ENCODE measurements around the gene MAVS.

The MAVS gene

GRCh38 chr20:3846740-3847428 lies at the start of gene MAVS:
Gene MAVS (plus strand): TSS chr20:3846834. CDS start chr20:3854625, 7,791 bp downstream.
- Histone ChIP-seq H3K9ac (ENCODE audit: low read depth, low read length) (peak within 1 kb of the TSS; percentile 98), H4K20me1 (ENCODE audit: insufficient read depth, low read length) (peaks cover 11% of the 10 kb centered on the region), H3K4me1 (ENCODE audit: insufficient read depth, low read length) (peaks cover 30% of the 10 kb centered on the region), H3K79me2 (ENCODE audit: insufficient read depth, low read length) (peaks cover 49% of the 10 kb centered on the region), H3K4me2 (ENCODE audit: insufficient read depth, low read length) (peak within 1 kb of the TSS; percentile 99), H3K27ac (ENCODE audit: low read length) (peak within 1 kb of the TSS; percentile 78), H3K27me3 (ENCODE audit: insufficient read depth, low read length, poor library complexity) (no peaks in the 10 kb centered on the region), H3K9me3 (ENCODE audit: insufficient read depth, low read length, severe bottlenecking) (no peaks in the 10 kb centered on the region), H2AFZ (ENCODE audit: low read depth, low read length) (peak within 1 kb of the TSS; percentile 92), H3K36me3 (ENCODE audit: insufficient read depth, low read length) (peaks cover 12% of the 10 kb centered on the region; the same call in 1 of the 2 replicates), H3K4me3 (ENCODE audit: low read depth in 1 of 2, low read length in 2 of 2) (peak within 1 kb of the TSS; percentile 74 to 90)
- ATAC-seq (ENCODE audit: insufficient read depth, low read depth), result peak; percentile 96
- TF ChIP-seq EZH2 (IDR thresholded peaks at IDR 0.05; ENCODE audit: borderline replicate concordance, low read depth, low read length, severe bottlenecking) (no peak), CTCF (IDR thresholded peaks at IDR 0.05; ENCODE audit: borderline replicate concordance, extremely low read depth, low read length, poor library complexity, severe bottlenecking) (no peak)
- peak; percentile 92 for DNase-seq

- H3K79me2 ChIP-seq (ENCODE audit: insufficient read depth, low read length), result peaks cover 58% of the 10 kb centered on the region
- peak overlapping the region; percentile 79 for H3K27ac ChIP-seq (ENCODE audit: low read length)
- H3K4me3 ChIP-seq (ENCODE audit: low read depth in 1 of 2, low read length in 2 of 2), result peak overlapping the region; percentile 70 to 83; a peak in 3 of 4 replicates
- no peaks in the 10 kb centered on the region for H3K9me3 ChIP-seq (ENCODE audit: insufficient read depth, low read length, severe bottlenecking)
- peak overlapping the region; percentile 84 for H3K4me2 ChIP-seq (ENCODE audit: insufficient read depth, low read length)
- peaks cover 61% of the 10 kb centered on the region for H3K4me1 ChIP-seq (ENCODE audit: insufficient read depth, low read length)
- ATAC-seq (ENCODE audit: insufficient read depth, low read depth), result no peak
- no peak for DNase-seq
- no peak overlapping the region for H2AFZ ChIP-seq (ENCODE audit: low read depth, low read length)
- H3K27me3 ChIP-seq (ENCODE audit: insufficient read depth, low read length, poor library complexity), result no peaks in the 10 kb centered on the region
- TF ChIP-seq EZH2 (IDR thresholded peaks at IDR 0.05; ENCODE audit: borderline replicate concordance, low read depth, low read length, severe bottlenecking), result no peak
- no peak for TF ChIP-seq CTCF (IDR thresholded peaks at IDR 0.05; ENCODE audit: borderline replicate concordance, extremely low read depth, low read length, poor library complexity, severe bottlenecking)
- H4K20me1 ChIP-seq (ENCODE audit: insufficient read depth, low read length), result peaks cover 23% of the 10 kb centered on the region
- H3K36me3 ChIP-seq (ENCODE audit: insufficient read depth, low read length), result peaks cover 57% of the 10 kb centered on the region
- peak overlapping the region; percentile 91 for H3K9ac ChIP-seq (ENCODE audit: low read depth, low read length)
Measured at GRCh38 chr20:3797226-3797545, 49.4 kb upstream of the MAVS start.

GRCh38 chr20:3797592-3798372 lies 48.9 kb upstream of the MAVS start:
- H3K27ac ChIP-seq (ENCODE audit: low read length), result peak overlapping the region; percentile 79

More at GRCh38 chr20:3797592-3798372, 48.9 kb upstream of the MAVS start:
- no peak for ATAC-seq (ENCODE audit: insufficient read depth, low read depth)
- peak overlapping the region in 1 of 2 experiments; percentile 83; a peak in 3 of 4 replicates for H3K4me3 ChIP-seq (ENCODE audit: low read depth in 1 of 2, low read length in 2 of 2)
- H3K27me3 ChIP-seq (ENCODE audit: insufficient read depth, low read length, poor library complexity), result no peaks in the 10 kb centered on the region
- no peak overlapping the region for H2AFZ ChIP-seq (ENCODE audit: low read depth, low read length)
- peaks cover 58% of the 10 kb centered on the region for H3K79me2 ChIP-seq (ENCODE audit: insufficient read depth, low read length)
- H4K20me1 ChIP-seq (ENCODE audit: insufficient read depth, low read length), result peaks cover 23% of the 10 kb centered on the region
- peak overlapping the region; percentile 84 for H3K4me2 ChIP-seq (ENCODE audit: insufficient read depth, low read length)
- TF ChIP-seq EZH2 (IDR thresholded peaks at IDR 0.05; ENCODE audit: borderline replicate concordance, low read depth, low read length, severe bottlenecking), result no peak
- no peak for TF ChIP-seq CTCF (IDR thresholded peaks at IDR 0.05; ENCODE audit: borderline replicate concordance, extremely low read depth, low read length, poor library complexity, severe bottlenecking)
- peaks cover 61% of the 10 kb centered on the region for H3K4me1 ChIP-seq (ENCODE audit: insufficient read depth, low read length)
- peaks cover 63% of the 10 kb centered on the region for H3K36me3 ChIP-seq (ENCODE audit: insufficient read depth, low read length)
- H3K9me3 ChIP-seq (ENCODE audit: insufficient read depth, low read length, severe bottlenecking), result no peaks in the 10 kb centered on the region
- DNase-seq, result peak; percentile 44
- H3K9ac ChIP-seq (ENCODE audit: low read depth, low read length), result peak overlapping the region; percentile 91

Measured in DND-41 (cell line).